Measurements from ENCODE around the gene CDK7.

CDK7 gene

DNA sequence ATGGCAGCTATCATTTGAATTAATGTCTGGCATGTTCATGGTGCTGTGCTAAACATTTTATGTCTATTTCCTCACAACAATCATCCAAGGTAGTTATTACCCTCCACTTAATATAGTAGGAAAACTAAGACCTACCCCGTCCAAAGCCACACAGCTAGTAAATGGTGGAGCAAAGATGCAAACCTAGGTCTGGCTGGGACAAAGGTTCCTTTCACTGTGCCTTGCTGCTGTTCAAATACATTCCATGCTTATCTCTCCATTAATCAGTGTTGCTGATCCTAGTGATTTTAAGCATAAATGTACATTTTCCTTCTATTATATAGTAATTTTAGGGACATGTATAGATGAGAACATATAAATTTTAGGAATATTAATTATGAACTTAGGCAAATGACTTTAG is 59.2 kb downstream of the CDK7 start:
- DNase-seq (ENCODE audit: low read depth), result no peak

- DNase-seq (ENCODE audit: low read depth), result no peak
These were observed 60.5 kb downstream of the CDK7 start for GRCh38 chr5:69295088-69295754.

DNA sequence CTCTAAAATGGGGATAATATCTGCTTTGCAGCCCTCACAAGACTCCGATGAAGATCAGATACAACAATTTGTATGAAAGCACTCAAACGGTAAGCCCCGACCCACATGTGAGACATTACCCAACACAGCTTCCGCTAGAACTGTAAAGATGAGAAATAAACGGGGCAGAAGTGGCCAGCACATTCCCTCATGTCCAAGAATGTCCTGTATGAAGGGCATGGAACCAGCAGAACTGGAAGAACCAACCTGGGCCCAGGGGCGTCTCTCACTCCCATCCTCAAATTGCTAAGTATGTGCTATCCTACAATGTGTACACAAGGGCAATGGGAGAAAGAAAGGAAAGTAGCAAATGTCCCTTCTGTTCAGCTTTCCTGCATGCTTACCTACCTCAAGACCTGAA is 64.9 kb downstream of the CDK7 start:
- no peak for DNase-seq (ENCODE audit: low read depth)

GRCh38 chr5:69300537-69301203 is 66.0 kb downstream of the CDK7 start:
- DNase-seq (ENCODE audit: low read depth), result no peak

DNA sequence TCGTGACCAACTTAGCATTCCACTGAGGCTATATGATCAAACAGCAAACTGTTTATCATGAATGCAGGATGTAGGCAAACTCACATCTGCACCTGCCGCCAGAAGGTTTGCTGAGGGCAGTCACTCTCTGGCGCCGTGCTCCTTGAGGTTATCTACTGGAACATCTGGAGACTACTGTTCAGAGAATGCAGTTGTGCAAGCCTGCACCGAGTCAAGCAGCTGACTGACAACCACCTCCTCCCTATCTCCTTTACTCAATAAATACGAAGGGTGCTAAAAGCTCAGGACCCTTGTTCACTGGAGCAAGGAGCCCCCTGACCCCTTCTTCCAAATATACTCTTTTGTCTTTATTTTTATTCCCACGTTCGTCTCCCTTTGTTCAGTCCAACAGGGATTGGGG is 70.8 kb downstream of the CDK7 start:
- DNase-seq (ENCODE audit: low read depth), result no peak

GRCh38 chr5:69308046-69308553 is 73.4 kb downstream of the CDK7 start:
- DNase-seq (ENCODE audit: low read depth), result no peak

DNA sequence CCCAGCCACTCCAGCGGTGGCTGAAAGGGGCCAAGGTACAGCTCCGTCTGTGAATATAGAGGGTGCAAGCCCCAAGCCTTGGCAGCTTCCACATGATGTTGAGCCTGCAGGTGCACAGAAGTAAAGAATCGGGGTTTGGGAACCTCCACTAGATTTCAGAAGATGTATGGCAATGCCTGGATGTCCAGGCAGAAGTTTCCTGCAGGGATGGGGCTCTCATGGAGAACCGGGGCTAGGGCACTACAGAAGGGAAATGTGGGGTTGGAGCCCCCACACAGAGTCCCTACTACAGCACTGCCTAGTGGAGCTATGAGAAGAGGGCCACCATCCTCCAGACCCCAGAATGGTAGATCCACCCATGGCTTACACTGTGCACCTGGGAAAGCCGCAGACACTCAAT is 74.7 kb downstream of the CDK7 start:
- no peak for DNase-seq (ENCODE audit: low read depth)

GRCh38 chr5:69312459-69313160 is 77.9 kb downstream of the CDK7 start:
- DNase-seq (ENCODE audit: low read depth), result no peak

GRCh38 chr5:69313428-69313827 is 78.7 kb downstream of the CDK7 start:
- no peak for DNase-seq (ENCODE audit: low read depth)

- no peak for DNase-seq (ENCODE audit: low read depth)
These were observed 81.3 kb downstream of the CDK7 start for GRCh38 chr5:69315972-69316371.

DNA sequence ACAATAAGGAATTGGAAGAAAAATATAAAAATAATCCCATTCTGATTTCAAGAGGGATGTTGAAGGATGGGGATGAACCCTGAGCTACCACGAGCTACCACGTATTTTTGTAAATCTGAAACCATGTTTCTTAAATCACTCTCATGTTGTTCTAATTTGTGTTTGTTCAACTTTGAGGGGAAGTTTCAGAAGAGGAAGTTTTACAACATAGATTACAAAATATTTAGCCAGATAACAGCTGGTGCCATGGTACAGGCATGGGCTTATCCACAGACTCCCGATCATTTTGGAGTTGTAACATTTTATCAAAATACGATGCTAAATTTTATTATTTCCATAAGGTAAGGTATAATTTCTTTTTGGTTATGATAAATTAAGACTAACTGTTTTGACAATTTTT is 82.7 kb downstream of the CDK7 start:
- DNase-seq (ENCODE audit: low read depth), result no peak

DNA sequence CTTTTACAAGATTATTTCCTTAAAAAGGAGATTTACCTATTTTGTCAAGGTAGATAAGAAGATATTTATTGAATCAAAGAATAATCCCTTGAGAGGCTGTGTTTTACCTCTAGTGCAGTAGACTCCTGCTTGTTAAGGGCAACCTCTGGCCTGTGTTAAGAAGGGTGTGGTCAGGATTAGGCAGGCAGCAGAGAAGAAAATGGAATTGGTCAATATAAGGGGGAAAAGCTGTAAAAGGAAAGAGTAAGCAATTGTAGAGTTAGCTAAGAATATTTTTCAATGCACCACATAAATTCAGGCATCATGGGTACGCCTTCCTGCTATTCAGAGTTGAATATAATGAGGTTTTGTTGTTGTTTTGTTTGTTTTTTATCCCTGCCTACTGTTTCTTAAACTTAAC is 91.7 kb downstream of the CDK7 start:
- DNase-seq (ENCODE audit: low read depth), result no peak

Measured in activated T-cell treated with anti-CD3 and anti-CD28 coated beads for 24 hours (primary cell).